ENCODE data around the gene C1orf198. TPM values are rescaled to one million over a fixed set of nuclear protein-coding genes. Genes with fewer than 3 reads are reported as not detected.

Gene C1orf198, protein sequence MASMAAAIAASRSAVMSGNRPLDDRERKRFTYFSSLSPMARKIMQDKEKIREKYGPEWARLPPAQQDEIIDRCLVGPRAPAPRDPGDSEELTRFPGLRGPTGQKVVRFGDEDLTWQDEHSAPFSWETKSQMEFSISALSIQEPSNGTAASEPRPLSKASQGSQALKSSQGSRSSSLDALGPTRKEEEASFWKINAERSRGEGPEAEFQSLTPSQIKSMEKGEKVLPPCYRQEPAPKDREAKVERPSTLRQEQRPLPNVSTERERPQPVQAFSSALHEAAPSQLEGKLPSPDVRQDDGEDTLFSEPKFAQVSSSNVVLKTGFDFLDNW
- total RNA-seq (ENCODE audit: low replicate concordance) = 48.5 and 66.7 TPM in 2 replicates

DNA sequence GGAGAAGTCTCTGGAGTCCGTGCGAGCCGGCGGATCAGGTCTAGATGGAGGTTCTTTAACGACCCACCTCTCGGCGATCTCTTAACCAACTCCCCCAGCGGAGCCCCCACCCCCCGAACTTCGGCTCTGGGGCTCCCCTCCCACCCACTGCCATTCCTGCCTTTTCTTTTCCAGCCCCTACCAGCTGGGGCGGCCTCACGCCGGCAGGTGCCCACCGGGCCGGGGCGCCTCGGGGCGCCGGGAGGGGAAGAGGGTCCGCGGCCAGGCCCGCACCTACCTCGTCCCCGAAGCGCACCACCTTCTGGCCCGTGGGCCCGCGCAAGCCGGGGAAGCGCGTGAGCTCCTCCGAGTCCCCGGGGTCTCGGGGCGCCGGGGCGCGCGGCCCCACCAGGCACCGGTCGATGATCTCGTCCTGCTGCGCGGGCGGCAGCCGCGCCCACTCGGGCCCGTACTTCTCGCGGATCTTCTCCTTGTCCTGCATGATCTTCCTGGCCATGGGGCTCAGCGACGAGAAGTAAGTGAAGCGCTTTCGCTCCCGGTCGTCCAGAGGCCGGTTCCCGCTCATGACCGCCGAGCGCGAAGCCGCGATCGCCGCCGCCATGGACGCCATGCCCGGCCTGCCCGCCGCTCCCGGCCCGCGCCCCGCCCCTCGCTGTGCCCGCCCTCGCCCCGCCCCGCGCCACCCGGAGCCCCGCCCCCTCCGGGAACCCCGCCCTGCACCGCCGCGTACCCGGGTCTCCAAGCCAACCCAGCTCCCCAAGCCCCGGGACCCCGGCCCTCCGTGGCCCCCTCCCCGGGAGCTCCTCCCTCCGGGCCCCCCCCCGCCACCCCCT is at the start of gene C1orf198:
Gene C1orf198 (minus strand): TSS at position 619 of the 833 bp plus-strand sequence. CDS start 9 bp downstream, at position 610.
- Mint-ChIP-seq H3K9me3 (no peaks in the 10 kb centered on the region), H3K27me3 (ENCODE audit: insufficient read depth, low read depth) (no peaks in the 10 kb centered on the region), H3K4me1 (peaks cover 49% of the 10 kb centered on the region), H3K36me3 (peaks cover 4% of the 10 kb centered on the region), H3K27ac (peak within 1 kb of the TSS; percentile 98), H3K4me3 (peak within 1 kb of the TSS; percentile 96)
- Histone ChIP-seq H3K36me3 (no peaks in the 10 kb centered on the region), H3K9me3 (ENCODE audit: low read depth) (no peaks in the 10 kb centered on the region), H3K79me2 (ENCODE audit: low read depth) (peaks cover 50% of the 10 kb centered on the region), H3K9ac (peak within 1 kb of the TSS; percentile 71), H2AFZ (replicated peaks) (peak within 1 kb of the TSS; percentile 98), H3K4me1 (peaks cover 40% of the 10 kb centered on the region), H4K20me1 (ENCODE audit: low read depth) (peaks cover 27% of the 10 kb centered on the region), H3K27me3 (no peaks in the 10 kb centered on the region), H3K27ac (peak within 1 kb of the TSS; percentile 91), H3K4me2 (peak within 1 kb of the TSS; percentile 98), H3F3A (ENCODE audit: low read depth) (peaks cover 10% of the 10 kb centered on the region), H3K4me3 (peak within 1 kb of the TSS; percentile 83)
- DNase-seq (ENCODE audit: low spot score) = peak; percentile 87
- TF ChIP-seq EZH2phosphoT487 (IDR thresholded peaks at IDR 0.05) (no peak), EZH2 (IDR thresholded peaks at IDR 0.05) (peak; percentile 32)
- TF ChIP-seq, protein P1, sequence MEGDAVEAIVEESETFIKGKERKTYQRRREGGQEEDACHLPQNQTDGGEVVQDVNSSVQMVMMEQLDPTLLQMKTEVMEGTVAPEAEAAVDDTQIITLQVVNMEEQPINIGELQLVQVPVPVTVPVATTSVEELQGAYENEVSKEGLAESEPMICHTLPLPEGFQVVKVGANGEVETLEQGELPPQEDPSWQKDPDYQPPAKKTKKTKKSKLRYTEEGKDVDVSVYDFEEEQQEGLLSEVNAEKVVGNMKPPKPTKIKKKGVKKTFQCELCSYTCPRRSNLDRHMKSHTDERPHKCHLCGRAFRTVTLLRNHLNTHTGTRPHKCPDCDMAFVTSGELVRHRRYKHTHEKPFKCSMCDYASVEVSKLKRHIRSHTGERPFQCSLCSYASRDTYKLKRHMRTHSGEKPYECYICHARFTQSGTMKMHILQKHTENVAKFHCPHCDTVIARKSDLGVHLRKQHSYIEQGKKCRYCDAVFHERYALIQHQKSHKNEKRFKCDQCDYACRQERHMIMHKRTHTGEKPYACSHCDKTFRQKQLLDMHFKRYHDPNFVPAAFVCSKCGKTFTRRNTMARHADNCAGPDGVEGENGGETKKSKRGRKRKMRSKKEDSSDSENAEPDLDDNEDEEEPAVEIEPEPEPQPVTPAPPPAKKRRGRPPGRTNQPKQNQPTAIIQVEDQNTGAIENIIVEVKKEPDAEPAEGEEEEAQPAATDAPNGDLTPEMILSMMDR (IDR thresholded peaks at IDR 0.05) = no peak

- Histone ChIP-seq H4K20me1 (ENCODE audit: low read depth) (peaks cover 4% of the 10 kb centered on the region), H3K4me3 (no peak overlapping the region), H3K9me3 (ENCODE audit: low read depth) (no peaks in the 10 kb centered on the region), H3K27ac (no peak overlapping the region), H3F3A (ENCODE audit: low read depth) (peaks cover 5% of the 10 kb centered on the region), H3K79me2 (ENCODE audit: low read depth) (no peaks in the 10 kb centered on the region), H3K4me1 (no peaks in the 10 kb centered on the region), H2AFZ (replicated peaks) (no peak overlapping the region), H3K9ac (no peak overlapping the region), H3K36me3 (peaks cover 4% of the 10 kb centered on the region), H3K4me2 (no peak overlapping the region), H3K27me3 (no peaks in the 10 kb centered on the region)
- TF ChIP-seq, protein P1 (IDR thresholded peaks at IDR 0.05) = peak; percentile 81
- TF ChIP-seq EZH2phosphoT487 (IDR thresholded peaks at IDR 0.05) (no peak), EZH2 (IDR thresholded peaks at IDR 0.05) (no peak)
- Mint-ChIP-seq H3K4me3 (no peak overlapping the region), H3K4me1 (no peaks in the 10 kb centered on the region), H3K9me3 (no peaks in the 10 kb centered on the region), H3K27me3 (ENCODE audit: insufficient read depth, low read depth) (no peaks in the 10 kb centered on the region), H3K36me3 (peaks cover 12% of the 10 kb centered on the region), H3K27ac (no peak overlapping the region)
- DNase-seq (ENCODE audit: low spot score) = peak; percentile 94
Observed at GRCh38 chr1:230917284-230918135, 49.2 kb upstream of the C1orf198 start.

GRCh38 chr1:230916587-230917283 is 48.4 kb upstream of the C1orf198 start:
- H3K9ac ChIP-seq = no peak overlapping the region
- H3K4me2 ChIP-seq = no peak overlapping the region
- no peaks in the 10 kb centered on the region for H3K27me3 ChIP-seq
- no peak overlapping the region for H3K4me3 Mint-ChIP-seq
- H3K4me1 ChIP-seq = no peaks in the 10 kb centered on the region
- no peaks in the 10 kb centered on the region for H3K9me3 Mint-ChIP-seq
- H4K20me1 ChIP-seq (ENCODE audit: low read depth) = peaks cover 4% of the 10 kb centered on the region
- no peaks in the 10 kb centered on the region for H3K4me1 Mint-ChIP-seq
- H3K79me2 ChIP-seq (ENCODE audit: low read depth) = no peaks in the 10 kb centered on the region
- no peaks in the 10 kb centered on the region for H3K9me3 ChIP-seq (ENCODE audit: low read depth)
- H3K27me3 Mint-ChIP-seq (ENCODE audit: insufficient read depth, low read depth) = no peaks in the 10 kb centered on the region
- H3F3A ChIP-seq (ENCODE audit: low read depth) = peaks cover 5% of the 10 kb centered on the region
- H2AFZ ChIP-seq (replicated peaks) = no peak overlapping the region
- DNase-seq (ENCODE audit: low spot score) = no peak
- H3K4me3 ChIP-seq = no peak overlapping the region
- H3K36me3 Mint-ChIP-seq = peaks cover 18% of the 10 kb centered on the region
- TF ChIP-seq, protein P1 (IDR thresholded peaks at IDR 0.05) = no peak
- TF ChIP-seq EZH2 (IDR thresholded peaks at IDR 0.05) (no peak), EZH2phosphoT487 (IDR thresholded peaks at IDR 0.05) (no peak)
- H3K27ac ChIP-seq = no peak overlapping the region
- H3K36me3 ChIP-seq = peaks cover 4% of the 10 kb centered on the region
- no peak overlapping the region for H3K27ac Mint-ChIP-seq

Measured in neural progenitor cell (in vitro differentiated cells).